GM12891 (cell line): ENCODE results near the gene C1QTNF12.

ENCODE experiments used
- PAX5 ChIP-seq: IDR thresholded peaks from 2 replicates; pipeline ENCODE4 v1.6.1; 2011; ENCODE audit warnings: low read length, moderate library complexity, mild to moderate bottlenecking; ENCODE audit not compliant: insufficient read depth, severe bottlenecking
- POLR2A ChIP-seq: IDR thresholded peaks from 2 replicates; pipeline ENCODE4 v1.6.1; 2011; ENCODE audit warnings: low read depth, low read length, control low read depth
- POLR2AphosphoS5 ChIP-seq: IDR thresholded peaks from 2 replicates; pipeline ENCODE4 v1.6.1; 2011; ENCODE audit warnings: low read depth, low read length, control low read depth
- SPI1 ChIP-seq: IDR thresholded peaks from 2 replicates; pipeline ENCODE4 v1.6.1; 2011; ENCODE audit warnings: low read depth, low read length, control low read depth

DNA sequence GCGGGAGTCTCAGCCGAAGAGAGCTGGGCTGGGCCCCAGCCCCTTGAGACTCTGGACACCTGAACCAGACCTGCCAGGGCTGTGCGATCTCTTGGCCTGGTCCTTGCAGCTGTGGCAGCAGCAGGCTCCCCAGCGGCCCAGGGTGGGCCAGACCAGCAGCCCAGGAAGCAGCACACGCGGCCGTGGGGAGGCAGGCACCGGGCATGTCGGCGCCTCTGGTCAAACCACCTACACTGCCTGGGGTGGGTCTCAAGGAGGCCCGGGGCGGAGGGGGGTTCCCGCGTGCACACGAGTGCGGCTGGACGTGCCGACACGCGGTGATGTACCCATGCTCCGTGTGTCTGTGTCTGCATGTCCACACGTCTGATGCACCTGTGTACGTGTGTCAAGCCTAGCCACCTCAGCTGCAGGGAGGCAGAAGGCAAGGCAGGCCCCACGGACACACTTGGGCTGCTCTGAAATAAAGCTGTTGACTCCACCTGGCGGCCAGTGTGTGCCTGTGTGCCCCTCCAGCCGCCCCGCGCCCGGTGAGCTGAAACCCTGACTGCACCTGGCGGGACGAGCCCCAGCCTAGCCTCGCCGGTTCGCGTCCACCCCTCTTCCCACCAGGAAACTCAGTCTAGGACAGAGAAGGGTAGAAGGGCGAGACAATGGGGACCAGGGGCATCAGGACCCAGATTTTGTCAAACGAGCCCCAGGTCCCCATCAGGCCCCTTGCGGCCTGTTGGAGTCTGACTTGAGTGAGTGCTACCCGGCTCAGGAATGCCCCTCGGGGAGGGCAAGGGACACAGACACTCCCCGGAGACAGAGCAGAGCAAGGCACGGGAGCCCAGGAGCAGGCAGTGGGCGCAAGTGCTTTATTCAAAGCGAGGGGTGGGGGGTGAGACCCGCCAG, 45.3 kb upstream of the C1QTNF12 start:
- TF ChIP-seq PAX5 (no peak), POLR2A (0 out of 2 replicates have a peak, but pooled peaks have one; percentile 20), POLR2AphosphoS5 (no peak), SPI1 (no peak)
